HG03575 (cell line): ENCODE results near the gene UMAD1.
"Not testable (repeated sequence)": the region's sequence is repeated elsewhere in the genome, so short reads cannot be mapped to it uniquely, and the experiment has no call there.

Experiments
- ATAC-seq: cut with Tn5 transposase; IDR thresholded peaks from one replicate; pipeline ENCODE4 v1.9.1; 2021; ENCODE audit not compliant: unreplicated experiment, insufficient number of reproducible peaks, low FRiP score; ENCODE audit errors: extremely low read depth

The UMAD1 gene

DNA sequence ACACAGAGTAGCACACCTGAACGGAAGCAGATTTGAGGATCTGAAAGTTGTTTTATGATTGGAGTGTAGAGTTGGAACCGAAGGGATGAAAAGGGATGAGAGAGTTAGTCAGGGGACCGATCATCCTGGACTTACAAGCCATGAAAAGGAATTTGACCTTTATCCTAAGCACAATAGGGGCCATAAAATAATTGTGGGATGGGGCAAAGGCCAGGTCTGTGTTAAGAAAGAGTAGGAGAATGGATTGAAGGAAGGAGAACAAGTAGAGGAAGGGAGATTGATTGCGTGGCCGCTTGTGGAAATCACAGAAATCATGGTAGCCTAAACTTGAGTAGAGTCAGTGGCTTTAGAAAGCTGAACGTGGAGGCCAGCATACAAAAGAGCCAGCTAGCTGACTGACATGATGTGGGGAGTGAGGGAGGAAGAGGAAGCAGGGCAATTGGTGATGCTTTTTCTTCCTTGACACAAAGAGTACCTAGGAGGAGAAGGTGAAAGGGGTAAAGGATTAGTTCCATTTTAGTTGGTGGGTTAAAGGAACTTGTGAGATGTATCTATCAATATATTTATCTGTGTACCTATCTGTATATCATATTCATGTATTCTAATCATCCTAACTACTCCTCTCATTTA lies 144.9 kb downstream of the UMAD1 start:
- ATAC-seq = no peak

DNA sequence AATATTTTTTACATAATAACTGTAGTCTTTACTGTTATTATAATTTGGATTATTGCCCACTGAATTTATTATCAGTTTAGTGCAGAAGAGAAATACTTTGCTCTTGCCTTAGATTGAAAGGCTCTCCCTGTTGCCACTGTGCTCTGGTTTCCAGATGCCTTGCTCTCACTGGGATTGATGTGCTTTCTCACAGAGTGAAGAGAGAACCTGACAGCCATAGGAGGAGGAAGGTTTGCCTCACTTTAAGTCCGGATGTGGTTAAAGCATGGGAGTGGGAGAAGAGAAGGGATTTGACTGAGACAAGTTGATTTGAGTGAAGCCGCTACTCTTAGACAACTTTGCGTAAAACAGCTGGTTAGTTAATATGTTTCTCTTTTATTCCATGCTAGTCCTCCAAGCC lies 146.0 kb downstream of the UMAD1 start:
- no peak for ATAC-seq

- peak; percentile 76 for ATAC-seq
Observed at GRCh38 chr7:7789551-7789988, 149.0 kb downstream of the UMAD1 start.

- ATAC-seq = no peak
Observed at GRCh38 chr7:7790041-7790741, 149.6 kb downstream of the UMAD1 start.

- ATAC-seq = no peak
Observed at GRCh38 chr7:7791523-7791922, 151.0 kb downstream of the UMAD1 start.

GRCh38 chr7:7792056-7792455 lies 151.5 kb downstream of the UMAD1 start:
- no peak for ATAC-seq

GRCh38 chr7:7793249-7793648 lies 152.7 kb downstream of the UMAD1 start:
- ATAC-seq = no peak

GRCh38 chr7:7793921-7794320 lies 153.4 kb downstream of the UMAD1 start:
- ATAC-seq = no peak

- ATAC-seq = no peak
Observed at GRCh38 chr7:7795203-7795602, 154.7 kb downstream of the UMAD1 start.

- ATAC-seq = no peak
Observed at GRCh38 chr7:7795630-7796121, 155.1 kb downstream of the UMAD1 start.

- ATAC-seq = no peak
Observed at GRCh38 chr7:7798510-7798909, 158.0 kb downstream of the UMAD1 start.

DNA sequence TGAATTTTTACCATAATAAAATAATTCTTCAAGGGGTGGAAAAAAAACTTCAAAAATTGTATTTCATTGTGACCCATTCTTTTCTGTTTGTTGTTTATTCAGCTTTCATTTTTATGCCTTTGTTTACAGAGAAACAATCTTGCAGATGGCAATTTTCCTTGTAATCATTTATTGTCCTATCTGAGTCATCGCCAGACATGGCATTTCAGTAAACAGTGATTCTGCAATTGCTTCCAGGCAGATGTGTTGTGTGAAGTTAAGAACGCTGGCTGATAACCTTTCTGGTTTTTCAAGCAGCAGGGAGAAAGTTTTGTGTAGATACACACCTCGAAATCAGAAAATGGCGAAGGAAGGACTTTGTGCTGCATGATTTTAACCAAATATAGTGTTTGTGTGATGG lies 158.6 kb downstream of the UMAD1 start:
- no peak for ATAC-seq

GRCh38 chr7:7802531-7802930 lies 162.0 kb downstream of the UMAD1 start:
- no peak for ATAC-seq

- ATAC-seq = no peak
Observed at GRCh38 chr7:7803715-7804178, 163.2 kb downstream of the UMAD1 start.

- ATAC-seq = not testable (repeated sequence)
Observed at GRCh38 chr7:7804822-7805221, 164.3 kb downstream of the UMAD1 start.

GRCh38 chr7:7805511-7806153 lies 165.1 kb downstream of the UMAD1 start:
- no peak for ATAC-seq

DNA sequence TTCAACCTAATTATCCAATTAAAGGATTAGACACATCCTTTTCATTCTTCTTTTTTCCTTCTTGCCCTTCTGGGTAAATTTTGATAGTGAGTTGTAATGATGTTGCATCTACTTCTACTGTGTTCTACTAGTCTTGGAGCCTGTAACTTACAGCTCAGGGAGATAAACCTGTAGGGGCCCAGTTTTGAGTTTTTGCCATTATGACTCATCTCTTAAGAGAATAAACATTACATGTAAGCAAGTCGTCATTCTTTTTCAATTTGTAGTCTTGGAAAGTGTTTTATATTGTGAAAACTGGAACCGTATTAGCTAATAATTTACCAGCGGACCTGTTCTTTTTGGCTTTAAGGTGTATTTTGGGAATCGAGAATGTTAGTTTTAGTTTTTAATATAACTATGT lies 167.6 kb downstream of the UMAD1 start:
- ATAC-seq = no peak

DNA sequence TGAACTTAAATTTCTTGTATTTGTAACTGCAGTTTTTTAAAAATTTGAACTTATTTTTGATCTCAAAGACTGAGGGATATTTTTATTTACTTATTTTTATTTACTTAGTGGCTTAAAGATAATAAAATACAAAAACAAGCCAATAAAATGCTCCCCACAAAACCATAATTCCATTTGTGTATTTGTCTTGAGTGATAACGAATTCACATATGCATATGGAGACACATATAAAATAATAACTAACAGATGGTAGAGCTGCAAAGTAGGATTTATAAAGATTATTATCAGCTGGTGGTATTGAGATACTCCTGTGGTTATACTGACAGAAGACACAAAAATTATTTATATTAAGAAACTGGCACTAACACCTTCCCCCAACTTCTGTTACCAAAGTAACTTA lies 168.1 kb downstream of the UMAD1 start:
- no peak for ATAC-seq

- ATAC-seq = no peak
Observed at GRCh38 chr7:7810380-7810779, 169.8 kb downstream of the UMAD1 start.

DNA sequence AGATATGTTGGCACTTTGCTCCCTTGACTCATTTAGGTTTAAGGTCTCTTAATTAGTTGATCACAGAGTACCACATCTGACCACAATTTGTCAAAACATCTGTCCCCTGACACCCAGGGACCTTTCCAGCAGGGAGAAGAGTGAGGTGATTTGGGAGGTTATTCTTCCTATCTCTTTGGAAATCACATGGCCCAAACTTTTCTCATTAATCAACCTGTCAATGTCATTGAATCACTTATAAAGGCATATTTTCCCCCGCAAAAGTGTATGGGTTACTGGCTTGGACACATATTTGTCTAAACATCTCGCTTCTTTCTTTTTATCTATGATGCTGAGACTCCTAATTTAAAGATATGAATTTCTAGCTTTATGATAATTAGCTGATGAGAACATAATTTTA lies 170.3 kb downstream of the UMAD1 start:
- no peak for ATAC-seq
